SKM-1 treated with dmso at 0.1 percent for 144 hours (cell line): ENCODE measurements around the gene ZACN.

Source experiments
- DNase-seq: peaks from one replicate; lab custom pipeline; 2025; ENCODE audit not compliant: unreplicated experiment; lab: John Stamatoyannopoulos, UW

The ZACN gene

DNA sequence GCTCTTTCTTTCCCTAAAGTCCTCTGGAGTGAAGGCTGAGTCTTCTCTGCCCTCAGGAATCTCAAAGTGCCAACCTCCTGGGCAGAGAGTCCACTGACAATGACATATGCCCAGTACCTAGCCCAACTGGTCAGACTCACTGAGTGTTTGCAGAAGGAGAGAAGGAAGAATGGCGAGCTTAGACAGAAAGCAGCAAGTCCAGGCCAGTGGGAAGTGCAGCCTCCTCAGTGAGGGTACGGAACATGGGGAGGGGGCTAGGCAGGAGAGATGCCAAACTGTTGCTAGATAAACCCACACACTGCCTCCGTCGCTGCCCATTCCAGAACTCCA, 23.9 kb downstream of the ZACN start:
- no peak for DNase-seq

DNA sequence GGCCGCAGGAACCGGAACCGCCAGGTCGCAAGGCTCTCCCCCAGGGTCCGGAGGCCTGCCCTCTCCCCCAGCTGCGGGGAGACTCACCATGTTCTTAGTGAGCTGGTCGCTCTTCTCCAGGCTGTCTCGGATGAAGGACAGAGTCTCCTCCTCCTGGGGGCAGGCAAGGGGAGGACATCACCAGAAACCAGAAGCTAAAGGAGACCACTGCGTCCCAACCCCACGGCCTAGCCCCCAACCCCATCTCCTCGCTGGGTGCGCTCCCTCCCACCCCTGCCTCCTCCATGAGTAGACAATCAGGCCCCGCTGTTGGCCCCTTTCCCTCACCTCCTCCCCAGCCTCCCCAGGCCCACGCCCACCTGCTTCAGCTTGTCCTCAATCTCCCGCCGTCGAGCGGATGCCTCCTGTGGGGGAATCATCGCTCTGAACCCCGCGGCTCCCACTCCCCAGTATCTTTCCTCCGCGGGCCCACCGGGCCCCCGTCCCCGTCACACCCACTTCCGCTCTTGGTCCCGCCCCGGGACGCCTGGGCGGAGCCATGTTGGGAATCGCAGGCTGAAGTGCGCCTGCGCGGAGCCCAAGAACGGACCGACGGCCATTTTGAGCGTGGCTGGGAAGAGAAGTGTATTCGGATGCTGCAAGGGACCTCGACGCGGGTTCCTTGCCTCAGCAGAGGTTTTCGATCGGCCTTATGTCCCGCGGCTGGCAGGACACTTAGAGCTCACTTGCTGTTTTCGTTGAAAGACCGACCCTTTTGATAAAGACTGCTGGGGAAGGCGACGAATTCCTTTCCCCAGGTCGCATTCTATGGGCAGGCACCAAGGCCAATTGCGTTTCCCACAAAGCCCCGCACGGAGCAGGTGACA, 24.5 kb downstream of the ZACN start, which contains the start of gene EXOC7:
TSS of gene EXOC7 (minus strand) at position 514 of the 866 bp plus-strand sequence. CDS start at position 419, 95 bp downstream.
- DNase-seq: peak; percentile 80

DNA sequence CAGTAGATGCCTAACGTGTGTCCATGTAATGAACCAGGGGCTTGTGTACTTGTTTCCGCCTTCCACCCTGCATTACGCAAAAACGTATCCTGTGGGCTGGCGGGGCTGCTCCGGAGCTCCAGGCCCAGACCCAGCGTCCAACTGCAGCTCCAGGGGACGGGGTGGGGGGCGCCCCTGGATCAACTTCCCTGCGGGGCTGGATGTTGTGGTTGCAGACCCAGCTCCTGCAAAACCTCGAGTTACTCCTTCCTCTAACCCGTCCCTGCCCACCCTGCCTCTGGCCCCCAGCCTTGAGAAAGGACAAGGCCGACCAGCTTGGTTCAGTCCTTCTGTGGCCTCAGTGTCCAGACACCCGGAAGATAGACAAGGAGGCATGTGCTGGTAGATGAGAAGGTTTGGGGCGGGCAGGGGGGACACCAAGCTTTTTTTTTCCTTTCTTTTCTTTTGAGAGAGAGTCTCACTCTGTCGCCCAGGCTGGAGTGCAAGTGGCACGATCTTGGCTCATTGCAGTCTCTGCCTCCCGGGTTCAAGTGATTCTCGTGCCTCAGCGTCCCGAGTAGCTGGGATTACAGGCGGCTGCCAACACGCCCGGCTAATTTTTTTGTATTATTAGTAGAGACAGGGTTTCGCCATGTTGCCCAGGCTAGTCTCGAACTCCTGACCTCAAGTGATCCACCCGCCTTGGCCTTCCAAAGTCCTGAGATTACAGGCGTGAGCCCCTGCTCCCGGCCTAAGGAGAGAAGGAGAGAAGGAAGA, 25.3 kb downstream of the ZACN start:
- DNase-seq: no peak

DNA sequence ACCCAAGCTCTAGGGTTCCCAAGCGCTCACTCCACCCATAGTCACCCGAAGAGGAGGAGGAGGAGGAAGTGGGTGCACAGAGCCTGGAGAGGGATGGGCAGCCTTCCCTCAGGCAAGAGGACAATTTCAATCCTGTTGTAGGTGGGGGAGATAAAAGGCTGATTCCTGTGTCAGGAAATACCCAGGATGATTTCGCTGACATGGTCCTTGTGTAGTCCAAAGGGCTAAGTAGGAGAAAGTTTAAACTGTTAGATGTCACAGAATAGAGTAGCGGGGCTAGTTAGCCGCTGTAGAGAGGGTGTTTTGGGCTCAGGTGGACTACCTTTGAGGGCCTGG, 25.9 kb downstream of the ZACN start:
- no peak for DNase-seq

DNA sequence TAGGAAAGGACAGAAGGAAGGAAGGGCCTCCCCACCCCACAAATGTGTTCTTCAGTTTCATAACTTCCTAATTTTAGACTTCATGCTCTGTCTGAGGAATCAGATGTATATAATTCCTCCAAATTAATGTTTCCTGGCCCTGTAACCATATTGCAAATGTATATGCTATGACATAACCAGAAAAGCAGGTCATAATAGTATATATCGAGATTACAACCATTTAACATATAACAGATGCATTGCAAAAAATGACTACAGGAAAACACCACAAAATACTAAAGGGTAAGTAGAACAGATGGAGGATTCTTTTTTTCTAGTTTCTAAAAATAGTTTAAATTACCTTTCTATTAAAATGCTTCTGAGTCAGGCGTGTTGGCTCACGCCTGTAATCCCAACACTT, 27.7 kb downstream of the ZACN start:
- peak; percentile 17 for DNase-seq

DNA sequence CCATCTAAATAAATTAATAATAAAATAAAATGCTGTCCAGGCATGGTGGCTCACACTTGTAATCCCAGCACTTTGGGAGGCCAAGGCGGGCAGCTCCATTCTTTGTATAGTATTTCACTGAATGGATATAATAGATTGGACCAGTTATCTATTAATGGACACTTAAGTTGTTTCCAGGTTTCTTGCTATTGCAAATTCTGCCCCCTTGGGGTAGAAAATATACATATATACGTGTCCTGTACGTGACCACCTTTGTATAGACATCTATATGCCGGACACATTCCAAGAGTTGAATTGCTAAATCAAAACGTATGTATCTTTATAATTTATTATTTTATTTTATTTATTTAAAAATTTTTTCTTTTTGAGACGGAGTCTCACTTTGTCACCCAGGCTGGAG, 28.5 kb downstream of the ZACN start:
- DNase-seq: no peak

DNA sequence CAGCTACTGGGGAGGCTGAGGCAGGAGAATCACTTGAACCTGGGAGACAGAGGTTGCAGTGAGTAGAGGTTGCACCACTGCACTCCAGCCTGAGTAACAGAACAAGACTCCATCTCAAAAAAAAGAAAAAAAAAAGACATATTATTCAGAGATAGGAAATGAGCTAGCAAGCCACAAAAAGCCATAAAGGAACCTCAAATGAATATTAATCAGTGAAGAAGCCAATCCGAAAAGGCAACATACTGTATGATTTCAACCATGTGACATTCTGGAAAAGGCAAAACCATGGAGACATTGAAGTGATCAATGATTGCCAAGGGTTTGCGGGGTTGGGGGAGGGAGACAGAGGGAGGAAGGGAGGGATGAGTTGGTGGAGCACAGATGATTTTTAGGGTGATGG, 33.0 kb downstream of the ZACN start:
- no peak for DNase-seq

DNA sequence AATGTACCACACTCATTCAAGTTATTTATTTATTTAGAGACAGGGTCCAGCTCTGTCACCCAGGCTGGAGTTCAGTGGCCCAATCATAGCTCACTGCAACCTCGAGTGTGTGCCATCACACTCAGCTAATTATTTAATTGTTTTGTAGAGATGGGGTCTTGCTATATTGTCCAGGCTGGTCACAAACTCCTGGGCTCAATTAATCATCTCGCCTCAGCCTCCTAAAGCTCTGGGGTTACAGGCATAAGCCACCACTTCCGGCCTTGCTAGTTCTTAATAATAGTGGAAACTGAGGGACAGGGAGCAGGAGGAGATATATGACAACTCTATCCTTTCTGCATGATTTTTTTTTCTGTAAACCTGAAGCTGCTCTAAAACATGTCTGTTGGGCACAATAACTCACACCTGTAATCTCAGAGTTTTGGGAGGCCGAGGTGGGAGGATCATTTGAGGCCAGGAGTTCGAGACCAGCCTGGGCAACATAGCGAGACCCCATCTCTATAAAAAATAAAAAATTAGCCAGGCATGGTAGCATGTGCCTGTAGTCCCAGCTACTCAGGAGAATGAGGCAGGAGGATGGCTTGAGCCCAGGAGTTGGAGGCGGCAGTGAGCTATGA, 36.3 kb downstream of the ZACN start:
- no peak for DNase-seq

DNA sequence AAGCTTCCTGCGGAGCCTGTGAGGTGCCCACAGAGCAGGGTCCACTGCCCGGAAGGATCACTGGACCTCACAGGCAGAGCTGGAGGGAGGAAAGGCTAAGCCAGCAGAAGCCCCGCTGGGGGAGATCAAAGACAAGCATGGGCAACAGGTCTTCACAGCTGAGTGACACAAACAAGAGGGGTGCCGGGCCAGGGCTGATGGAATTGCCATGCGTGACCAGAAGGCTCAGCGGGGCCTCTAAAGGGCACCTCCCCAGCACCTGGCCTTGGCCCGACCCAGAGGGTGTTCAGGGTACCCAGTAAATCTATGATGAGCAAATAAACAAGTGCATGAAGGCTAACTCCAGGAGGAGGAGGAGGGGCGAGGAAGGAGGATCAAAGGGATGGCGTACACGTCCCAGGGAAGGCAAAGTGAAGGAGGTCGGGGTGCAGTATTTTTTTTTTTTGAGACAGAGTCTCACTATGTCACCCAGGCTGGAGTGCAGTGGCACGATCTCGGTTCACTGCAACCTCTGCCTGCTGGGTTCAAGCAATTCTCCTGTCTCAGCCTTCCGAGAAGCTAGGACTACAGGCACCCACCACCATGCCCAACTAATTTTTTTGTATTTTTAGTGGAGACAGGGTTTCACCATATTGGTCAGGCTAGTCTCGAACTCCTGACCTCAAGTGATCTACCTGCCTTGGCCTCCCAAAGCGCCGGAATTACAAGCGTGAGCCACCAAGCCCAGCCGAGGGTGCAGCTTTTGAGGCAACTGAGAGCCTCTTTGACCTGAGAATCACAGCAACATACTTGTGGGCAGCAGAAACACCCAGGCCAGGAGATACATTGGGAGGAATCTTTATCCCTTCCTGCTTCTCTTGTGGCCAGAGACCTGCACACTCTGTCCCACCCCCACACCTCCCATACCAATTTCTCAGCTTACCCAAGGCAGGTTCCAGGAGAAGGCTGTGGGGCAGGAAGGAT, 40.7 kb downstream of the ZACN start:
- no peak for DNase-seq

DNA sequence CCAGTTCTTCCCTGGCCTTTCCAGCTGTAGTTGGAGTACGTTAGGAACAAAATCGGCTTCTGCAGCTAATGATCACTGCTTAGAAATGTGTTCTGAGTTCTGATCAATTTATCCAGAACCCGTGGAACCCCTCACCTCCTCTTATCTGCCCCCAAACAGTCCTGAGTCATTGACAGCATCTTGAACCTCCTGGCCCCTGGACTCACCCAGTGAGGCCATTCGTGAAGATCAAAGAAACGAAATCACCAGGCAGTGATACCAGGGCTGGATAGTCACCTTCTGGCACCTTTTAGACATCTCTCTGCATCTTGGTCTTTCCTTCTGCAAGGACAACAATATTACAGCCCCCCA, 41.7 kb downstream of the ZACN start:
- no peak for DNase-seq

DNA sequence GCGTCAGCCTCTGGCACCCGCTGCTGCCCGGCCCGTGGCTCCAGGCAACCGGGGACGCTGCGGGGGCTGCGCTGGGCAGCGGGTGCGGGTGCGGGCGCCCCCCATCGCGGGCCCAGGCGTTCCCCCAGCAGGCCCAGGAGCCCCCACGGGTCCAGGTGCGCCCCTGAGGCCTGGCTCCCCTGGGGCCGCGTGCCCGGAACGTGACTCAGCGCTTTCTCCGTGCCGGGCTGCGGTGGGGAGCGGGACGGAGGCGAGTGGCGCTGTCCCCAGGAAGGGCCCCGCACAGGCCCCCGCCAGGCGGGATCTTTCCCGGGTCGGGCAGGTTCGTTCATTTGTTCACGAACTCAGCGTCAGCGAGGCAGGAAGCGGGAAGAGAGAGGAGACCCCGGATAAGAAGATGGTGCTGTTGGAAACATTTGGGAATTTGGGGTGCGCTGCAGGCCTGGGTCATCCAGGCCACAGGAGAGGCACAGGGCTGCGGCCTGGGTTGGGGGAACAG, 43.0 kb downstream of the ZACN start:
- DNase-seq: no peak

DNA sequence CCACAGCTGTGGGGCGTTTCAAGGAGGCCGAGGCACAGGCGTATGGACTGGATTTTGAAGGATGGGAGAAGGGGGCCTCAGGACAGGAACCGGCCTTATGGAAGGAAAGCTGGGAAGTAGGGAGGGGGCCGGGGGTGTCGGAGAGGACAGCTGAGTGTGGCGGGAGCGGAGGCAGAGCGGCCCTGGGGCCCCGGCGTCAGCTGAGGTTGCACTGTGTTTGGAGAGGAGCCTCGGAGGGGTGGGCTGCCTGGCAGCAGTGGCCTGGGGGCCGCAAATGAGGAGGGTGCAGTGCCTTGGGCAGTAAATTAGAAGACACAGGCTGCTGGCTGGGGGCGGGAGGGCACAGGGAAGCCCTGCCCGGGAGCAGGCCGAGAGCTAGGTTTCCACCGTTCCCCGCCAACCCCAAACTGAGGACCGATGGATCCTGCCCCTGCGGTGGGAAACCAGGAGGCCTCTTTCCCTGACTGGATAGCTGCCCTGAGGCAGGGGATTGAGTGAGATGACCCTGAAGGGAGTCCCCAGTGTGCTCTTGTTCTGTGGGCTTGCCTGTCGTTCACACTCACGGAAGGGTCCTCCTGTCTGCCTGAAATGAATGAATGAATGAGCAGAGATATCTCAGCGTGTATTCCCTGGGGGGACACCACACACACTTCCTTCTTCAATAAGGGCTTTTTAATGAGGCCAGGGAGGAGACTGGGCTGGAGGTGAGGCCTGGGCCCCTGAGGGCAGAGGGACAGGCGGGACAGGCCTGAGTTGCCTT, 43.6 kb downstream of the ZACN start:
- no peak for DNase-seq

DNA sequence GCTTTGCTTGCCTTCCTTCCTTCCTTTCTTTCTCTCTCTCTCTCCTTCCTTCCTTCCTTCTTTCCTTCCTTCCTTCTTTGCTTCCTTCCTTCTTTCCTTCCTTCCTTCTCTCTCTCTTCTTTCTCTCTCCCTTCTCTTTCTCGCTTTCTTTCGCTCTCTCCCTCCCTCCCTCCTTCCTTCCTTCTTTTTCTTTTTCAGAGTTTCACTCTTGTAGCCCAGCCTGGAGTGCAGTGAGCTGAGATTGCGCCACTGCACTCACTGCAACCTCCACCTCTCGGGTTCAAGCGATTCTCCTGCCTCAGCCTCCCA, 44.2 kb downstream of the ZACN start:
- no peak for DNase-seq

DNA sequence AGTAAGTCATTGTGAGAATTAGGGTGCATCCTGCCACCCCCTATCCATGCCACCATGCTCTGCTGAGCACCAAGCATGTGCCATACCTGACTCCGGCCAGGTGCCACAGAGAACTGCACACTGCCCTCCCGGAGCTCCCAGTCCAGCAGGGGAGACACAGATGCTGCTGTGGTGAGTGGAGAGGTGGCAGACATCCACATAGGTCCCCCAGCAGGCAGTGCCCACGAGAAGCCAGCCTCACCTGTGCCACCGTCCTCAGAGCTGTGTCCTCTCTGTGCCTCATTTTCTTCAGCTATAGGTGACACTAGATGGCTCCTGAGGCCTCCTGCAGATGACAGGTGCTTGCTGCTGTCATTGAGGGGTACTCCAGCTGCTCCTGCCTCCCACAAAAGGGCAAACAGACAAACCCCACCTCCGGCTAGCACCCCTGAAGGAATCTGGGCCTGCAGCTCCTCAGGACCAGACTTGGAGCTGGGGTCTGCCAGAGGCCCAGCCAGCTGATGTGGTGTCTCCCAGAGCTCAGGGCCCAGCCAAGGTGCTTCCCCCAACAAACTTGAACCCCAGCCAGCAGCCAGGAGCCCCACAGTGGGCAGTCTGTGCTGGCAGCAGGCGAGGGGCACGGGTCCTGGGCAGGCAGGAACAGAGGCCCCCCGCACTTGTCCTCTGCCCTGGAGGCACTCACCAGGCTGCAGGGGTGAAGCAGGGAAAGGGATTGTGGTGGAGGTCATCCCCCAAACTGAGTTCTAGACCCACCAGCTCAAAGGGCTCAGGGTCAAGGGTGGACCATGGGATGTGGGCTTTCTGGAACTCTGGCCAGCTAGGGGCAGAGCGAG, 45.0 kb downstream of the ZACN start:
- DNase-seq: no peak

DNA sequence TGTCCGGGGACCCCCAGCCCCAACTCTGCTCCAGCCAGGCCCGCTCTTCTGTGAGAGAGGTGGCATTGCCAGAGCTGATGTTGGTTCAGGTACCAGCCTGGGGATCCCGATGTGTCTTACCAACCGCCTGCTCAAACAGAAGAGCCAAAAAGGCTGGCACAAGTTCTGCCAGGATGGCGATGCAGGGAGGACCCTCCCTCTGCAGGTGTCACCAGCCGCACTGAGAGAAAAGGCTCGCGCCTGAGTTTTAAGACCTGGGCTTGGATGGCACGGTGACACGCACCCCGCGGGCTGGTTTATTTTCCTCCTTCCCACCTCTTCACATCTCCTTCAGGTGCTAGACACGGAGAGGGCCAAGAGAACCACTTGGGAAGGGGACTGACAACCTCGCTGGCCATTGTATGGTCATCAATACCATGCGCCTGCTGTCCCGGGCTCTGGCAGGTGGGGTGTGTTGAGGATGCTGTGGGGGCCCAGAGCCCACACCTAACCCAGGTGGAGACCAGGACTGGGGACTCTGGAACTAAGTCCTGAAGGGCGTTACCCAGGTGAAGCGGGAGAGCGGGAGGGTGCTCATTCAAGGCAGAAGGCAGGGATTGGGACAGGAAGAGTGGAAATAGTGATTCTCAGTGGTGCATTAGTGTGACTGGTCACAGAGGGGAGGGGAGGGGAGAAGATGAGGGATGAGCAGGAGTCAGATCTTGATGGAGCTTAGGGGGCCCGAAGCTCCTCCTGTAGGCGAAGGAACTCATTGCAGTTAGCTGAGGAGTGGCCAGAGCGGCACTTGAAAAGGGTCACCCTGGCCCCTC, 45.8 kb downstream of the ZACN start:
- no peak for DNase-seq

DNA sequence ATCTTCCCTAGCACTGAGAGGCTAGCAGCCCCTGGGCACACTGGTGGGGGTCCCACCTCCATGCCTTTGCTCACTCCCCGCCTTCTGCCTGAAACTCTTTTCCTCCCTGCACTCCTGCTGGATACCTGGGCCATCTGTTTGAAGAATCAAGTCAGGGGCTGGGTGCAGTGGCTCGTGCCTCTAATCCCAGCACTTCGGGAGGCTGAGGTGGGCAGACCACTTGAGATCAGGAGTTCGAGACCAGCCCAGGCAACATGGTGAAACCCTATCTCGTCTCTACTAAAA, 46.4 kb downstream of the ZACN start:
- DNase-seq: no peak

DNA sequence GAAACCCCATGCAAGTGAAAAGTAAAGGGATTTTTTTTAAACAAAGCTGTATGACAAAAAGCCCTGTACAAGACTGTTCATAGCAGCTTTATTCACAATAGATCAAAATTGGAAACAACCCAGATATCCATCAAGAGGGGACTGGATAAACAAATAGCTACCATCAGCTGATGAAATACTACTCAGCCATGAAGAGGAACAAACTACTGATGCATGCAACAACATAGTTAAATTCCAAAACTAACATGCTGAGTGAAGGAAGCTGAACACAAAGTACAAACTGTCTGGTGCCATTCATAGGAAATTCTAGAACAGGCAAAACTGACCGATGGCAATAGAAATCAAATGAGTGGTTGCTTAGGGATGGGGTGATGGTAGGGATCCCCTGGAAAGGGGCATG, 46.9 kb downstream of the ZACN start:
- no peak for DNase-seq

DNA sequence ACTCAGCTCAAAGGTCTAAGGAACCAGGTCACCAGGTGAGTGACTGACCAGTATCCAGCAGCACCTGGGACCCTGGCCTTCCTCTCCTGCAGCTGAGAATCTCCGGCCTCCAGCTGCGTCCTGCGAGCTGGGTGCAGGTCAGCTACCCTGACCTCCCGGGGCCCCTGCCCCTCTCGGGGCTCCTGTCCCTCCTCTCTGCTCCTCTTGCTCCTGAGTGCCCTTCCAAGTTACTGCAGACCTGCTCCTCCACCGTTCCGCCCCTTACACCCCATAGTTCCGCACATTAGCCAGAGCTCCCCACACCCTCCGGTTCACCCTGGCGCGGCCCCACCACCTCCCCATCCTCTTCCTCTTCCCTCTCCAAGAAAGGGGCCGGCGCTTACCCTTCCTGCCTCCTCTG, 51.5 kb downstream of the ZACN start:
- no peak for DNase-seq
